Astrocyte (in vitro differentiated cells and primary cell): ENCODE results near the gene DEFB129. TPM values are rescaled to one million over a fixed set of nuclear protein-coding genes. Genes with fewer than 3 reads are reported as not detected.

Experiments
- DNase-seq: peaks from one replicate; pipeline ENCODE4 v3.0.0-alpha.2; 2010; ENCODE audit warnings: low read depth
- FAIRE-seq: peaks from 2 replicates; lab custom pipeline; 2011; peaks lifted over from hg19 to GRCh38; lab: Jason Lieb, UNC
- H2AFZ ChIP-seq: 2 replicates; pipeline ENCODE4 v1.6.0; 2012; ENCODE audit warnings: low read depth, low read length, inconsistent platforms
- H3K27ac ChIP-seq: 2 replicates; pipeline ENCODE4 v1.5.1; 2011; ENCODE audit warnings: low read depth, low read length, inconsistent platforms
- H3K27me3 ChIP-seq: 2 replicates; pipeline ENCODE4 v1.6.0; 2011; ENCODE audit warnings: low read length, inconsistent platforms; ENCODE audit not compliant: insufficient read depth
- H3K36me3 ChIP-seq: 2 replicates; pipeline ENCODE4 v1.5.1; 2011; ENCODE audit warnings: low read length, inconsistent platforms; ENCODE audit not compliant: insufficient read depth
- H3K4me1 ChIP-seq: 2 replicates; pipeline ENCODE4 v1.5.1; 2011; ENCODE audit warnings: low read length, inconsistent platforms; ENCODE audit not compliant: insufficient read depth
- H3K4me2 ChIP-seq: 2 replicates; pipeline ENCODE4 v1.6.0; 2012; ENCODE audit warnings: low read length, inconsistent platforms
- H3K4me3 ChIP-seq: 2 replicates; pipeline ENCODE4 v1.5.1; 2011; ENCODE audit warnings: low read depth, mild to moderate bottlenecking, low read length, inconsistent platforms; ENCODE audit not compliant: insufficient read depth
- H3K79me2 ChIP-seq: 2 replicates; pipeline ENCODE4 v1.6.0; 2012; ENCODE audit warnings: mild to moderate bottlenecking, low read length, inconsistent platforms; ENCODE audit not compliant: insufficient read depth
- H3K9ac ChIP-seq: 2 replicates; pipeline ENCODE4 v1.6.0; 2012; ENCODE audit warnings: mild to moderate bottlenecking, low read length, inconsistent platforms
- H3K9me3 ChIP-seq: 2 replicates; pipeline ENCODE4 v1.5.1; 2012; ENCODE audit warnings: low read depth, mild to moderate bottlenecking, low read length, inconsistent platforms; ENCODE audit not compliant: insufficient read depth
- H4K20me1 ChIP-seq: 2 replicates; pipeline ENCODE4 v1.6.0; 2012; ENCODE audit warnings: low read length, inconsistent platforms; ENCODE audit not compliant: insufficient read depth
- H3K27ac Mint-ChIP-seq: one replicate; pipeline ENCODE4 v1.8.0; 2021; ENCODE audit warnings: mild to moderate bottlenecking, mixed read lengths; ENCODE audit not compliant: unreplicated experiment
- H3K27me3 Mint-ChIP-seq: one replicate; pipeline ENCODE4 v1.8.0; 2021; ENCODE audit warnings: low read depth, mixed read lengths; ENCODE audit not compliant: unreplicated experiment
- H3K36me3 Mint-ChIP-seq: one replicate; pipeline ENCODE4 v1.8.0; 2021; ENCODE audit warnings: low read depth, mixed read lengths; ENCODE audit not compliant: unreplicated experiment
- H3K4me1 Mint-ChIP-seq: one replicate; pipeline ENCODE4 v1.8.0; 2021; ENCODE audit warnings: low read depth, mixed read lengths; ENCODE audit not compliant: unreplicated experiment
- H3K4me3 Mint-ChIP-seq: one replicate; pipeline ENCODE4 v1.8.0; 2021; ENCODE audit warnings: mild to moderate bottlenecking, moderate library complexity, mixed read lengths; ENCODE audit not compliant: unreplicated experiment
- H3K9me3 Mint-ChIP-seq: one replicate; pipeline ENCODE4 v1.8.0; 2021; ENCODE audit warnings: mild to moderate bottlenecking, mixed read lengths; ENCODE audit not compliant: unreplicated experiment
- EZH2 ChIP-seq: IDR thresholded peaks from 2 replicates; pipeline ENCODE4 v1.6.1; 2012; ENCODE audit warnings: mild to moderate bottlenecking, low read length, inconsistent platforms; ENCODE audit not compliant: insufficient read depth
- total RNA-seq: library from RNA; stranded (reverse); gene quantifications from 2 replicates; pipeline ENCODE4 v1.2.1, GENCODE V29; 2021
- TF ChIP-seq, protein P1 (sequence below): IDR thresholded peaks from 2 replicates; pipeline ENCODE4 v1.5.1; 2011; ENCODE audit warnings: low read depth, mild to moderate bottlenecking, inconsistent platforms, low read length, moderate library complexity; ENCODE audit not compliant: insufficient read depth

Gene DEFB129
- total RNA-seq, 1 donor from 2014 or later, result not detected

DNA sequence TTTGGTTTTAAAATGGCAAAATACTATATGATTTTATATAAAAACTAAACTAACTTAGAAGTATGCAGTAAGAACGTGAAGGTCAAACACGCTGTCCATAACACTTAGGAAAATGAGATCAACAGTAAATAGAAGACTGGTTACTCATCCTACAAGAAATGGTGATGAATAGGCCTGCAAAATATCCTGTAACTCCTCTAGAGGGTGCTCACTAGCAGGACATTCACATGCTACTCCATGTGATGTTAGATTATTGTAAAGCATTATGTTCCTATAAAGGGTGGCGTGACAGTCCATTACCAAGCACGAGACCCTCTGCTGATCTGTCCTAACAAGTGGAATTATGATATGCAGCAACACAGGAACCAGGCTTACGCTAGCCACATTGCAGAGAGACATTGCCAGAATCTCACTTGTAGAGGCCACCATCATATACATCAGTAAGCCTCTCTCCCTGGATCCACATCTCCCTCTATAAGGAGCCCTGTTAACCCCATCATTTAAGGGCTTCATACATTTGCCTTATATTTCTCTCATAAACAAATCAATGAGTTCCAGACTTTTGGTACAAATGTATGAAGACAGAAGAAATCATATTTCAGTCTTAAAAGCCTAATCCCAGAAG, 18.0 kb upstream of the DEFB129 start:
- H3K9me3 ChIP-seq, result no peaks in the 10 kb centered on the region
- no peaks in the 10 kb centered on the region for H4K20me1 ChIP-seq
- H3K27ac ChIP-seq, result no peak overlapping the region
- FAIRE-seq (peak; percentile 81), DNase-seq (peak; percentile 55)
- TF ChIP-seq EZH2, result no peak
- TF ChIP-seq, protein P1, sequence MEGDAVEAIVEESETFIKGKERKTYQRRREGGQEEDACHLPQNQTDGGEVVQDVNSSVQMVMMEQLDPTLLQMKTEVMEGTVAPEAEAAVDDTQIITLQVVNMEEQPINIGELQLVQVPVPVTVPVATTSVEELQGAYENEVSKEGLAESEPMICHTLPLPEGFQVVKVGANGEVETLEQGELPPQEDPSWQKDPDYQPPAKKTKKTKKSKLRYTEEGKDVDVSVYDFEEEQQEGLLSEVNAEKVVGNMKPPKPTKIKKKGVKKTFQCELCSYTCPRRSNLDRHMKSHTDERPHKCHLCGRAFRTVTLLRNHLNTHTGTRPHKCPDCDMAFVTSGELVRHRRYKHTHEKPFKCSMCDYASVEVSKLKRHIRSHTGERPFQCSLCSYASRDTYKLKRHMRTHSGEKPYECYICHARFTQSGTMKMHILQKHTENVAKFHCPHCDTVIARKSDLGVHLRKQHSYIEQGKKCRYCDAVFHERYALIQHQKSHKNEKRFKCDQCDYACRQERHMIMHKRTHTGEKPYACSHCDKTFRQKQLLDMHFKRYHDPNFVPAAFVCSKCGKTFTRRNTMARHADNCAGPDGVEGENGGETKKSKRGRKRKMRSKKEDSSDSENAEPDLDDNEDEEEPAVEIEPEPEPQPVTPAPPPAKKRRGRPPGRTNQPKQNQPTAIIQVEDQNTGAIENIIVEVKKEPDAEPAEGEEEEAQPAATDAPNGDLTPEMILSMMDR, result peak; percentile 58
- no peaks in the 10 kb centered on the region for H3K36me3 ChIP-seq
- H2AFZ ChIP-seq, result no peak overlapping the region
- H3K9ac ChIP-seq, result no peak overlapping the region
- H3K4me1 ChIP-seq, result no peaks in the 10 kb centered on the region
- Mint-ChIP-seq H3K36me3 (no peaks in the 10 kb centered on the region), H3K4me3 (no peak overlapping the region), H3K9me3 (no peaks in the 10 kb centered on the region), H3K27me3 (peaks cover 42% of the 10 kb centered on the region), H3K4me1 (no peaks in the 10 kb centered on the region), H3K27ac (no peak overlapping the region)
- no peak overlapping the region for H3K4me3 ChIP-seq
- no peaks in the 10 kb centered on the region for H3K79me2 ChIP-seq
- no peak overlapping the region for H3K4me2 ChIP-seq
- peaks cover 9% of the 10 kb centered on the region for H3K27me3 ChIP-seq

GRCh38 chr20:210809-211502, 16.1 kb upstream of the DEFB129 start:
- no peaks in the 10 kb centered on the region for H3K36me3 ChIP-seq
- no peak overlapping the region for H3K9ac ChIP-seq
- H3K9me3 ChIP-seq, result no peaks in the 10 kb centered on the region
- no peak overlapping the region for H2AFZ ChIP-seq
- H3K4me1 ChIP-seq, result no peaks in the 10 kb centered on the region
- no peak for TF ChIP-seq EZH2
- TF ChIP-seq, protein P1, result no peak
- H3K4me1 Mint-ChIP-seq, result no peaks in the 10 kb centered on the region
- no peak overlapping the region for H3K4me3 Mint-ChIP-seq
- peaks cover 28% of the 10 kb centered on the region for H3K27me3 Mint-ChIP-seq
- no peaks in the 10 kb centered on the region for H3K9me3 Mint-ChIP-seq
- peaks cover 9% of the 10 kb centered on the region for H3K27me3 ChIP-seq
- no peak overlapping the region for H3K27ac ChIP-seq
- H3K4me2 ChIP-seq, result no peak overlapping the region
- H3K36me3 Mint-ChIP-seq, result no peaks in the 10 kb centered on the region
- DNase-seq, result no peak
- H3K4me3 ChIP-seq, result no peak overlapping the region
- no peak for FAIRE-seq
- H4K20me1 ChIP-seq, result no peaks in the 10 kb centered on the region
- peak overlapping the region; percentile 14 for H3K27ac Mint-ChIP-seq
- H3K79me2 ChIP-seq, result no peaks in the 10 kb centered on the region

GRCh38 chr20:214383-214782, 12.7 kb upstream of the DEFB129 start:
- Histone ChIP-seq H3K4me2 (no peak overlapping the region), H3K4me3 (no peak overlapping the region), H3K27me3 (peaks cover 9% of the 10 kb centered on the region), H3K9me3 (no peaks in the 10 kb centered on the region), H3K79me2 (no peaks in the 10 kb centered on the region), H3K27ac (no peak overlapping the region), H3K4me1 (no peaks in the 10 kb centered on the region), H3K36me3 (no peaks in the 10 kb centered on the region), H2AFZ (no peak overlapping the region), H3K9ac (no peak overlapping the region), H4K20me1 (no peaks in the 10 kb centered on the region)
- TF ChIP-seq EZH2, result no peak
- TF ChIP-seq, protein P1, result no peak
- FAIRE-seq (no peak), DNase-seq (no peak)
- peaks cover 42% of the 10 kb centered on the region for H3K27me3 Mint-ChIP-seq
- H3K36me3 Mint-ChIP-seq, result no peaks in the 10 kb centered on the region
- no peak overlapping the region for H3K4me3 Mint-ChIP-seq
- H3K27ac Mint-ChIP-seq, result no peak overlapping the region
- H3K4me1 Mint-ChIP-seq, result no peaks in the 10 kb centered on the region
- H3K9me3 Mint-ChIP-seq, result no peaks in the 10 kb centered on the region
